ENCODE data around the gene CLTC.

Gene CLTC

GRCh38 chr17:59683283-59683682, 63.6 kb downstream of the CLTC start:
- H3K27me3 ChIP-seq (ENCODE audit: insufficient read depth, poor library complexity, severe bottlenecking): no peaks in the 10 kb centered on the region
- H3K4me3 ChIP-seq (replicated peaks; ENCODE audit: insufficient read depth, low read length): no peak overlapping the region
- DNase-seq (ENCODE audit: low read depth in 1 of 2, low spot score in 1 of 2): no peak
- no peak overlapping the region for H3K27ac ChIP-seq (replicated peaks)
- TF ChIP-seq SPI1 (IDR thresholded peaks at IDR 0.05; ENCODE audit: borderline replicate concordance, low read depth) (no peak), CTCF (IDR thresholded peaks at IDR 0.05; ENCODE audit: insufficient read depth, low read length) (no peak), REST (IDR thresholded peaks at IDR 0.05; ENCODE audit: insufficient replicate concordance, low read depth) (no peak), GABPA (IDR thresholded peaks at IDR 0.05; ENCODE audit: low read depth) (no peak), POLR2AphosphoS5 (IDR thresholded peaks at IDR 0.05; ENCODE audit: low read depth) (no peak)

- TF ChIP-seq SPI1 (IDR thresholded peaks at IDR 0.05; ENCODE audit: borderline replicate concordance, low read depth) (no peak), GABPA (IDR thresholded peaks at IDR 0.05; ENCODE audit: low read depth) (no peak), CTCF (IDR thresholded peaks at IDR 0.05; ENCODE audit: insufficient read depth, low read length) (no peak), POLR2AphosphoS5 (IDR thresholded peaks at IDR 0.05; ENCODE audit: low read depth) (no peak), REST (IDR thresholded peaks at IDR 0.05; ENCODE audit: insufficient replicate concordance, low read depth) (no peak)
- H3K27ac ChIP-seq (replicated peaks): no peak overlapping the region
Observed at GRCh38 chr17:59684967-59685366, 65.3 kb downstream of the CLTC start.

DNA sequence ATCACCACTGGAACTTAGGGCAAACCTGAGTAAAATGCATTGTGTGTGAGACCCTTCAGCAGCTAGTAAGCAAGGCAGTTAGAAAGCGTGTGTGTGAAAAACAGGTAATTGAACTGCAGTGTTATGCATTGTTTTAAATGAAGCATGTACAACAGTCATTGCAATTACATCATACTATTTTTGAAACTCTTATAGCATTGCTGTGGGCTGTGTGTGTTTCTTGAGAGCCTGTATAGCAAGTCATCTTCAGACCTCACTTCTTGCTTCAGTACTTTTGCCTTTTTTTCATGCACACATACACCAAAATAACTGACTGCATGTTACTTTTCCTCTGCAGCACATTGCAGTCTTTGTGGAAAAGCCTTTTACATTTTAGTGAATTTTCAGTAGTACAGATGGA, 68.3 kb downstream of the CLTC start:
- DNase-seq (ENCODE audit: low read depth in 1 of 2, low spot score in 1 of 2): no peak
- no peak for TF ChIP-seq CTCF (IDR thresholded peaks at IDR 0.05; ENCODE audit: insufficient read depth, low read length)
- no peak for TF ChIP-seq POLR2AphosphoS5 (IDR thresholded peaks at IDR 0.05; ENCODE audit: low read depth)
- no peak for TF ChIP-seq REST (IDR thresholded peaks at IDR 0.05; ENCODE audit: insufficient replicate concordance, low read depth)
- TF ChIP-seq GABPA (IDR thresholded peaks at IDR 0.05; ENCODE audit: low read depth): no peak
- TF ChIP-seq SPI1 (IDR thresholded peaks at IDR 0.05; ENCODE audit: borderline replicate concordance, low read depth): no peak
- Histone ChIP-seq H3K27me3 (ENCODE audit: insufficient read depth, poor library complexity, severe bottlenecking) (no peaks in the 10 kb centered on the region), H3K4me3 (replicated peaks; ENCODE audit: insufficient read depth, low read length) (no peak overlapping the region), H3K27ac (replicated peaks) (no peak overlapping the region)

More at GRCh38 chr17:59684967-59685366, 65.3 kb downstream of the CLTC start:
- no peak for DNase-seq (ENCODE audit: low read depth in 1 of 2, low spot score in 1 of 2)
- no peak overlapping the region for H3K4me3 ChIP-seq (replicated peaks; ENCODE audit: insufficient read depth, low read length)
- no peaks in the 10 kb centered on the region for H3K27me3 ChIP-seq (ENCODE audit: insufficient read depth, poor library complexity, severe bottlenecking)

All from HL-60 (cell line).